ENCODE measurements around the gene ANKRD63. TPM values are rescaled to one million over a fixed set of nuclear protein-coding genes. Genes with fewer than 3 reads are reported as not detected.

The ANKRD63 gene
- total RNA-seq, 2 donors from 2014 or later = not detected

- no peaks in the 10 kb centered on the region for H3K36me3 Mint-ChIP-seq (ENCODE audit: low read depth)
Measured at GRCh38 chr15:40281057-40281800, 1.6 kb downstream of the ANKRD63 start.

GRCh38 chr15:40280260-40281056, 2.4 kb downstream of the ANKRD63 start:
- no peaks in the 10 kb centered on the region for H3K36me3 Mint-ChIP-seq (ENCODE audit: low read depth)
- Histone ChIP-seq H3K27me3 (ENCODE audit: control insufficient read depth, insufficient read depth, low read length, poor library complexity, severe bottlenecking) (peaks cover 76% of the 10 kb centered on the region), H3K27ac (ENCODE audit: low read depth, low read length) (no peak overlapping the region), H3K4me1 (ENCODE audit: control insufficient read depth, insufficient read depth, low read length) (no peaks in the 10 kb centered on the region), H3K9me3 (ENCODE audit: control insufficient read depth, low read length) (no peaks in the 10 kb centered on the region), H3K36me3 (ENCODE audit: control insufficient read depth, insufficient read depth, low read length) (no peaks in the 10 kb centered on the region), H3K9ac (ENCODE audit: extremely low read depth, low read length, poor library complexity, severe bottlenecking) (no peak overlapping the region), H3K4me3 (ENCODE audit: low read length) (no peak overlapping the region)
- no peak overlapping the region for H3K27ac Mint-ChIP-seq
- WGBS, 2 experiments (ENCODE audit: insufficient coverage in 1 of 2, insufficient read length in 1 of 2) = 21% methylated on average over 21 to 29 of the region's 30 CpGs
- H3K4me1 Mint-ChIP-seq = peaks cover 14% of the 10 kb centered on the region
- H3K4me3 Mint-ChIP-seq = no peak overlapping the region
- TF ChIP-seq CTCF (conservative IDR thresholded peaks at IDR 0.05) = no peak
- no peaks in the 10 kb centered on the region for H3K9me3 Mint-ChIP-seq
- DNase-seq = peak; percentile 77
- H3K27me3 Mint-ChIP-seq (ENCODE audit: insufficient read depth) = peaks cover 76% of the 10 kb centered on the region

More at GRCh38 chr15:40281057-40281800, 1.6 kb downstream of the ANKRD63 start:
- H3K27ac ChIP-seq (ENCODE audit: low read depth, low read length) = no peak overlapping the region
- 28 to 29% methylated on average over 27 to 43 of the region's 43 CpGs for WGBS, 2 experiments (ENCODE audit: insufficient coverage in 1 of 2, insufficient read length in 1 of 2)
- no peaks in the 10 kb centered on the region for H3K4me1 ChIP-seq (ENCODE audit: control insufficient read depth, insufficient read depth, low read length)
- peak overlapping the region; percentile 29 for H3K4me3 Mint-ChIP-seq
- H3K36me3 ChIP-seq (ENCODE audit: control insufficient read depth, insufficient read depth, low read length) = no peaks in the 10 kb centered on the region
- no peak overlapping the region for H3K9ac ChIP-seq (ENCODE audit: extremely low read depth, low read length, poor library complexity, severe bottlenecking)
- H3K27me3 ChIP-seq (ENCODE audit: control insufficient read depth, insufficient read depth, low read length, poor library complexity, severe bottlenecking) = peaks cover 84% of the 10 kb centered on the region
- H3K9me3 ChIP-seq (ENCODE audit: control insufficient read depth, low read length) = no peaks in the 10 kb centered on the region
- H3K27ac Mint-ChIP-seq = no peak overlapping the region
- no peak overlapping the region for H3K4me3 ChIP-seq (ENCODE audit: low read length)
- H3K4me1 Mint-ChIP-seq = peaks cover 14% of the 10 kb centered on the region
- no peak for TF ChIP-seq CTCF (conservative IDR thresholded peaks at IDR 0.05)
- peaks cover 84% of the 10 kb centered on the region for H3K27me3 Mint-ChIP-seq (ENCODE audit: insufficient read depth)
- DNase-seq = no peak
- H3K9me3 Mint-ChIP-seq = no peaks in the 10 kb centered on the region

GRCh38 chr15:40279437-40280141, 3.3 kb downstream of the ANKRD63 start:
- WGBS, 2 experiments (ENCODE audit: insufficient coverage in 1 of 2, insufficient read length in 1 of 2) = 10 to 14% methylated on average over 34 to 40 of the region's 40 CpGs
- Histone ChIP-seq H3K4me1 (ENCODE audit: control insufficient read depth, insufficient read depth, low read length) (no peaks in the 10 kb centered on the region), H3K36me3 (ENCODE audit: control insufficient read depth, insufficient read depth, low read length) (no peaks in the 10 kb centered on the region), H3K4me3 (ENCODE audit: low read length) (no peak overlapping the region), H3K27me3 (ENCODE audit: control insufficient read depth, insufficient read depth, low read length, poor library complexity, severe bottlenecking) (peaks cover 68% of the 10 kb centered on the region), H3K27ac (ENCODE audit: low read depth, low read length) (no peak overlapping the region), H3K9me3 (ENCODE audit: control insufficient read depth, low read length) (no peaks in the 10 kb centered on the region), H3K9ac (ENCODE audit: extremely low read depth, low read length, poor library complexity, severe bottlenecking) (no peak overlapping the region)
- peaks cover 2% of the 10 kb centered on the region for H3K36me3 Mint-ChIP-seq (ENCODE audit: low read depth)
- no peak overlapping the region for H3K4me3 Mint-ChIP-seq
- H3K27me3 Mint-ChIP-seq (ENCODE audit: insufficient read depth) = peaks cover 67% of the 10 kb centered on the region
- H3K4me1 Mint-ChIP-seq = peaks cover 16% of the 10 kb centered on the region
- TF ChIP-seq CTCF (conservative IDR thresholded peaks at IDR 0.05) = peak; percentile 99
- peak; percentile 95 for DNase-seq
- no peak overlapping the region for H3K27ac Mint-ChIP-seq
- no peaks in the 10 kb centered on the region for H3K9me3 Mint-ChIP-seq
